GM23338 (cell line): ENCODE measurements around the gene MT1H. TPM values are rescaled to one million over a fixed set of nuclear protein-coding genes. Genes with fewer than 3 reads are reported as not detected.
A peak's percentile ranks its signal among the peaks of the same experiment; 100 is the strongest.

Experiments used
- ATAC-seq: fragments of 200-7000 bp; cut with Tn5 transposase; 3 replicates; pipeline ENCODE4 v1.9.1; 2020
- DNase-seq: peaks from one replicate; pipeline ENCODE4 v3.0.0-alpha.2; 2015; ENCODE audit warnings: low spot score
- H2AFZ ChIP-seq: fragments of 200-600 bp; sonication (generic); 2 replicates; pipeline ENCODE4 v1.8.0; 2016; ENCODE audit warnings: antibody characterized with exemption, mild to moderate bottlenecking, moderate library complexity
- H3F3A ChIP-seq: fragments of 200-600 bp; sonication (generic); replicated peaks from 2 replicates; pipeline ENCODE4 v1.8.0; 2017; ENCODE audit warnings: antibody characterized with exemption, mixed run types, low read depth
- H3K27ac ChIP-seq: fragments of 200-600 bp; sonication (generic); 2 replicates; pipeline ENCODE4 v1.6.1; 2016; ENCODE audit warnings: low read depth
- H3K27me3 ChIP-seq: fragments of 200-600 bp; sonication (generic); 2 replicates; pipeline ENCODE4 v1.8.0; 2016; ENCODE audit warnings: mild to moderate bottlenecking, mixed run types, moderate library complexity; ENCODE audit not compliant: insufficient read depth
- H3K36me3 ChIP-seq: fragments of 200-600 bp; sonication (generic); 2 replicates; pipeline ENCODE4 v1.8.0; 2016; ENCODE audit warnings: mild to moderate bottlenecking; ENCODE audit not compliant: insufficient read depth
- H3K4me1 ChIP-seq: fragments of 200-600 bp; sonication (generic); 2 replicates; pipeline ENCODE4 v1.8.0; 2016; ENCODE audit warnings: mild to moderate bottlenecking, moderate library complexity; ENCODE audit not compliant: insufficient read depth
- H3K4me2 ChIP-seq: fragments of 200-600 bp; sonication (generic); 2 replicates; pipeline ENCODE4 v1.7.1; 2017; ENCODE audit warnings: mixed run types
- H3K4me3 ChIP-seq: fragments of 200-600 bp; sonication (generic); 2 replicates; pipeline ENCODE4 v1.6.1; 2016; ENCODE audit warnings: mixed run types
- H3K79me2 ChIP-seq: fragments of 200-600 bp; sonication (generic); replicated peaks from 2 replicates; pipeline ENCODE4 v1.8.0; 2017; ENCODE audit warnings: mild to moderate bottlenecking; ENCODE audit not compliant: insufficient read depth
- H3K9me2 ChIP-seq: fragments of 200-600 bp; sonication (generic); 2 replicates; pipeline ENCODE4 v1.8.0; 2017; ENCODE audit not compliant: insufficient read depth
- H4K20me1 ChIP-seq: fragments of 200-600 bp; sonication (generic); replicated peaks from 2 replicates; pipeline ENCODE4 v1.8.0; 2017; ENCODE audit warnings: mild to moderate bottlenecking; ENCODE audit not compliant: insufficient read depth
- H3K27ac Mint-ChIP-seq: 2 replicates; pipeline ENCODE4 v1.8.0; 2020; ENCODE audit warnings: inconsistent platforms, mild to moderate bottlenecking, moderate library complexity, mixed read lengths
- H3K27me3 Mint-ChIP-seq: 3 replicates; pipeline ENCODE4 v1.8.0; 2022; ENCODE audit warnings: low read depth, mild to moderate bottlenecking, moderate library complexity, mixed read lengths, inconsistent platforms; ENCODE audit not compliant: insufficient read depth, poor library complexity
- H3K36me3 Mint-ChIP-seq: 3 replicates; pipeline ENCODE4 v1.8.0; 2021; ENCODE audit warnings: low read depth, mild to moderate bottlenecking, inconsistent platforms, moderate library complexity, mixed read lengths
- H3K4me1 Mint-ChIP-seq: 3 replicates; pipeline ENCODE4 v1.8.0; 2020; ENCODE audit warnings: mild to moderate bottlenecking, inconsistent platforms, mixed read lengths
- H3K4me3 Mint-ChIP-seq: 3 replicates; pipeline ENCODE4 v1.8.0; 2021; ENCODE audit warnings: moderate library complexity, mild to moderate bottlenecking, inconsistent platforms, mixed read lengths
- H3K9me3 Mint-ChIP-seq: 3 replicates; pipeline ENCODE4 v1.8.0; 2020; ENCODE audit warnings: moderate library complexity, mild to moderate bottlenecking, inconsistent platforms, mixed read lengths
- CREB1 ChIP-seq: fragments of 250-450 bp; sonication (Bioruptor Pico); IDR thresholded peaks from 2 replicates; pipeline ENCODE4 v1.5.0; 2020; ENCODE audit warnings: low read depth, mild to moderate bottlenecking, moderate library complexity
- CTCF ChIP-seq, 2 experiments: fragments of 200-600 bp in 1 of 2; sonication (generic) in 1 of 2; conservative IDR thresholded peaks; 2 replicates each; pipeline versions ENCODE4 v1.5.1 to v1.6.1; 2016 to 2017; ENCODE audit warnings: antibody characterized with exemption in 2 of 2, low read depth in 2 of 2, mild to moderate bottlenecking in 2 of 2, moderate library complexity in 1 of 2
- ETS1 ChIP-seq: IDR thresholded peaks from 2 replicates; pipeline ENCODE4 v1.6.1; 2016; ENCODE audit warnings: antibody characterized with exemption
- EZH2 ChIP-seq: fragments of 200-600 bp; sonication (generic); IDR thresholded peaks from one replicate; pipeline ENCODE4 v1.8.0; 2017; ENCODE audit warnings: antibody characterized with exemption, mild to moderate bottlenecking, low read depth; ENCODE audit not compliant: unreplicated experiment
- EZH2phosphoT487 ChIP-seq: fragments of 200-600 bp; sonication (generic); IDR thresholded peaks from one replicate; pipeline ENCODE4 v1.8.1; 2018; ENCODE audit warnings: antibody characterized with exemption; ENCODE audit not compliant: unreplicated experiment
- JUNB ChIP-seq: IDR thresholded peaks from one replicate; pipeline ENCODE4 v1.6.1; 2016; ENCODE audit warnings: antibody characterized with exemption; ENCODE audit not compliant: unreplicated experiment
- NANOG ChIP-seq: IDR thresholded peaks from 2 replicates; pipeline ENCODE4 v1.6.1; 2016; ENCODE audit warnings: antibody characterized with exemption, borderline replicate concordance
- POLR2AphosphoS5 ChIP-seq: IDR thresholded peaks from 2 replicates; pipeline ENCODE4 v1.6.1; 2016; ENCODE audit warnings: antibody characterized with exemption, low read depth
- REST ChIP-seq: IDR thresholded peaks from one replicate; pipeline ENCODE4 v1.6.1; 2018; ENCODE audit warnings: antibody characterized with exemption; ENCODE audit not compliant: unreplicated experiment
- STAT1 ChIP-seq: IDR thresholded peaks from one replicate; pipeline ENCODE4 v1.6.1; 2016; ENCODE audit warnings: antibody characterized with exemption; ENCODE audit not compliant: unreplicated experiment
- ZNF114 ChIP-seq: fragments of 250-450 bp; sonication (Bioruptor Pico); IDR thresholded peaks from 2 replicates; pipeline ENCODE4 v1.5.0; 2020; ENCODE audit warnings: mild to moderate bottlenecking, moderate library complexity
- ZNF331 ChIP-seq: fragments of 250-450 bp; sonication (Bioruptor Pico); IDR thresholded peaks from 2 replicates; pipeline ENCODE4 v1.5.0; 2020; ENCODE audit warnings: low read depth, mild to moderate bottlenecking, moderate library complexity
- polyA plus RNA-seq: library from polyadenylated mRNA; unstranded; fragments of >200 nt; fragmentation: Nextera tagmentation; extraction: Ambion mirVana; gene quantifications from 2 replicates; pipeline ENCODE4 v1.2.1, GENCODE V29; 2016
- total RNA-seq: library from RNA; depleted of rRNA; stranded (reverse); fragments of >200 nt; shearing (Covaris generic); gene quantifications from 2 replicates; pipeline ENCODE4 v1.2.3, GENCODE V29; 2014

The MT1H gene
- total and polyA plus RNA-seq, 2 experiments from 2014 or later: 52.3 to 425 TPM

- no peak for TF ChIP-seq CREB1 (CRISPR knock-in tag)
- no peak for TF ChIP-seq CTCF (conservative IDR thresholded peaks at IDR 0.05; ENCODE audit: low read depth in 2 of 2)
- no peak for TF ChIP-seq JUNB
- TF ChIP-seq EZH2phosphoT487: no peak
- TF ChIP-seq STAT1: no peak
- TF ChIP-seq NANOG: no peak
- no peak for TF ChIP-seq ZNF331 (CRISPR knock-in tag)
- no peak for TF ChIP-seq ZNF114
Measured at GRCh38 chr16:56700631-56701030, 31.0 kb downstream of the MT1H start (continued).

GRCh38 chr16:56701534-56701933 lies 31.9 kb downstream of the MT1H start:
- Histone ChIP-seq H3K4me2 (peak overlapping the region; percentile 35; the same call in 1 of the 2 replicates), H2AFZ (peak overlapping the region; percentile 67; the same call in 1 of the 2 replicates), H3K79me2 (no peaks in the 10 kb centered on the region), H3K4me1 (peaks cover 7% of the 10 kb centered on the region; the same call in 1 of the 2 replicates), H3F3A (0 out of 2 replicates have a peak, but pooled peaks cover 4% of the 10 kb centered on the region), H3K27me3 (no peaks in the 10 kb centered on the region), H3K27ac (no peak overlapping the region), H4K20me1 (no peaks in the 10 kb centered on the region), H3K4me3 (no peak overlapping the region), H3K9me2 (no peaks in the 10 kb centered on the region), H3K36me3 (no peaks in the 10 kb centered on the region)
- Mint-ChIP-seq H3K4me1 (peaks cover 11% of the 10 kb centered on the region), H3K27ac (no peak overlapping the region), H3K36me3 (0 out of 3 replicates have a peak, but pooled peaks cover 3% of the 10 kb centered on the region), H3K9me3 (peaks cover 12% of the 10 kb centered on the region; the same call in 2 of the 3 replicates), H3K4me3 (no peak overlapping the region), H3K27me3 (peaks cover 9% of the 10 kb centered on the region)
- DNase-seq (no peak), ATAC-seq (peak; percentile 52)
- TF ChIP-seq EZH2 (no peak), CREB1 (CRISPR knock-in tag) (no peak), STAT1 (no peak)

- Histone ChIP-seq H3K9me2 (no peaks in the 10 kb centered on the region), H3K27me3 (no peaks in the 10 kb centered on the region), H4K20me1 (no peaks in the 10 kb centered on the region), H3K36me3 (no peaks in the 10 kb centered on the region), H3K4me1 (peaks cover 7% of the 10 kb centered on the region; the same call in 1 of the 2 replicates), H3K79me2 (no peaks in the 10 kb centered on the region), H3K27ac (no peak overlapping the region), H3F3A (0 out of 2 replicates have a peak, but pooled peaks cover 4% of the 10 kb centered on the region), H2AFZ (0 out of 2 replicates have a peak overlapping the region, but pooled peaks have one; percentile 16), H3K4me2 (no peak overlapping the region), H3K4me3 (no peak overlapping the region)
- H3K36me3 Mint-ChIP-seq: 0 out of 3 replicates have a peak, but pooled peaks cover 2% of the 10 kb centered on the region
- no peak overlapping the region for H3K4me3 Mint-ChIP-seq
- peaks cover 16% of the 10 kb centered on the region for H3K27me3 Mint-ChIP-seq
- no peak overlapping the region for H3K27ac Mint-ChIP-seq
- H3K9me3 Mint-ChIP-seq: peaks cover 2% of the 10 kb centered on the region; the same call in 1 of the 3 replicates
- ATAC-seq: no peak
- peaks cover 11% of the 10 kb centered on the region for H3K4me1 Mint-ChIP-seq
- DNase-seq: no peak
- TF ChIP-seq POLR2AphosphoS5 (no peak), ZNF331 (CRISPR knock-in tag) (no peak), NANOG (no peak), JUNB (no peak), CTCF (conservative IDR thresholded peaks at IDR 0.05; ENCODE audit: low read depth in 2 of 2) (no peak), ETS1 (no peak), STAT1 (no peak), EZH2 (no peak), ZNF114 (no peak), REST (no peak), EZH2phosphoT487 (no peak)
Measured at GRCh38 chr16:56702836-56703235, 33.2 kb downstream of the MT1H start.
